ENCODE results near the gene B3GALT5.

DNA sequence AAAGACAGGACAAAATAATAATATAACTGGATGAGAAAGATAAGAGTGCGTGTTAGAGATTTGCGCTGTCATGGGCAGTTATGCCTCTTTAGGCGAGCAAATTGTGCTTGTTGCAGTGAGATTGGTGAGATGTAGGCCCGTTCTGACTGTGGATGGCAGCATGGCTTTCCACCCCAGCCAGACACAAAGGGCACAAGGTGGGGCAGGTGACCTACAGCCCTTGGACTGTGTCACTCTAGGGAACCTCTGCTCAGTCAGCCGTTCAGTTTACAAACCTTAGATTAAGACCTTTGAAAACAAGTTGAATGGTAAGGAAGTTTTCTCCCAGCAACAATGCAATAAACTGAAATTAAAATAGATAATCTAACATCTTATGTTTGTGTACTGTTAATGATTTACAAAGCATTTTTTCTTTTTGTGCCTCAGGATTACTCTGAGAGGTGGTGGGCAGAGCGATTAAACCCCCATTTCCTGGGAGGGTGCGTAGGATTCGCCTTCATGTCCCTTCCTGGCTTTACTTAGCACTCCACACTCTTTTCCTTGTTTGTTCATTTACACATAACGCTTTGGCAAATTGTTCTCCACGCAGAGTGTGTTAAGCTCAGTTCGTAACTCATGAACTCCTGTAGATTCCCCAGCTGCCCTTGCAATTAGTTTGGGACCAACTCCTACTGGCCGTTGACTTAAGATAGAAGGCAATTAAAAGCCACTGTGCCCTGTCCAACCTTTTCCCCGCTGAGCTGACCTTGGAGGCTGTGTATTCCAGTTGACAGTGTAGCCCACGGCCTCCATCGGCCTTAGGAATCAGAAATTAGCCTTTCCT, 74.1 kb downstream of the B3GALT5 start:
- TF ChIP-seq, protein P1, sequence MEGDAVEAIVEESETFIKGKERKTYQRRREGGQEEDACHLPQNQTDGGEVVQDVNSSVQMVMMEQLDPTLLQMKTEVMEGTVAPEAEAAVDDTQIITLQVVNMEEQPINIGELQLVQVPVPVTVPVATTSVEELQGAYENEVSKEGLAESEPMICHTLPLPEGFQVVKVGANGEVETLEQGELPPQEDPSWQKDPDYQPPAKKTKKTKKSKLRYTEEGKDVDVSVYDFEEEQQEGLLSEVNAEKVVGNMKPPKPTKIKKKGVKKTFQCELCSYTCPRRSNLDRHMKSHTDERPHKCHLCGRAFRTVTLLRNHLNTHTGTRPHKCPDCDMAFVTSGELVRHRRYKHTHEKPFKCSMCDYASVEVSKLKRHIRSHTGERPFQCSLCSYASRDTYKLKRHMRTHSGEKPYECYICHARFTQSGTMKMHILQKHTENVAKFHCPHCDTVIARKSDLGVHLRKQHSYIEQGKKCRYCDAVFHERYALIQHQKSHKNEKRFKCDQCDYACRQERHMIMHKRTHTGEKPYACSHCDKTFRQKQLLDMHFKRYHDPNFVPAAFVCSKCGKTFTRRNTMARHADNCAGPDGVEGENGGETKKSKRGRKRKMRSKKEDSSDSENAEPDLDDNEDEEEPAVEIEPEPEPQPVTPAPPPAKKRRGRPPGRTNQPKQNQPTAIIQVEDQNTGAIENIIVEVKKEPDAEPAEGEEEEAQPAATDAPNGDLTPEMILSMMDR (conservative IDR thresholded peaks at IDR 0.05; ENCODE audit: low read depth, low read length): no peak
- TF ChIP-seq, protein P2, sequence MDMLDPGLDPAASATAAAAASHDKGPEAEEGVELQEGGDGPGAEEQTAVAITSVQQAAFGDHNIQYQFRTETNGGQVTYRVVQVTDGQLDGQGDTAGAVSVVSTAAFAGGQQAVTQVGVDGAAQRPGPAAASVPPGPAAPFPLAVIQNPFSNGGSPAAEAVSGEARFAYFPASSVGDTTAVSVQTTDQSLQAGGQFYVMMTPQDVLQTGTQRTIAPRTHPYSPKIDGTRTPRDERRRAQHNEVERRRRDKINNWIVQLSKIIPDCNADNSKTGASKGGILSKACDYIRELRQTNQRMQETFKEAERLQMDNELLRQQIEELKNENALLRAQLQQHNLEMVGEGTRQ (IDR thresholded peaks at IDR 0.05; ENCODE audit: low read depth, low read length): no peak
- TF ChIP-seq RAD21 (IDR thresholded peaks at IDR 0.05; ENCODE audit: low read length) (no peak), POLR2A (IDR thresholded peaks at IDR 0.05; ENCODE audit: low read depth, low read length) (no peak), CEBPB (IDR thresholded peaks at IDR 0.05; ENCODE audit: low read depth, low read length) (no peak), SMC3 (IDR thresholded peaks at IDR 0.05; ENCODE audit: low read depth, low read length) (no peak), FOS (IDR thresholded peaks at IDR 0.05; ENCODE audit: low read depth, low read length) (no peak), MAFK (IDR thresholded peaks at IDR 0.05; ENCODE audit: low read depth, low read length) (no peak), RCOR1 (IDR thresholded peaks at IDR 0.05; ENCODE audit: insufficient replicate concordance, low read length) (no peak), MXI1 (IDR thresholded peaks at IDR 0.05; ENCODE audit: borderline replicate concordance, low read depth, low read length) (no peak), RFX5 (IDR thresholded peaks at IDR 0.05; ENCODE audit: low read depth, low read length) (no peak)
- TF ChIP-seq, protein P3, sequence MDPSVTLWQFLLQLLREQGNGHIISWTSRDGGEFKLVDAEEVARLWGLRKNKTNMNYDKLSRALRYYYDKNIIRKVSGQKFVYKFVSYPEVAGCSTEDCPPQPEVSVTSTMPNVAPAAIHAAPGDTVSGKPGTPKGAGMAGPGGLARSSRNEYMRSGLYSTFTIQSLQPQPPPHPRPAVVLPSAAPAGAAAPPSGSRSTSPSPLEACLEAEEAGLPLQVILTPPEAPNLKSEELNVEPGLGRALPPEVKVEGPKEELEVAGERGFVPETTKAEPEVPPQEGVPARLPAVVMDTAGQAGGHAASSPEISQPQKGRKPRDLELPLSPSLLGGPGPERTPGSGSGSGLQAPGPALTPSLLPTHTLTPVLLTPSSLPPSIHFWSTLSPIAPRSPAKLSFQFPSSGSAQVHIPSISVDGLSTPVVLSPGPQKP (IDR thresholded peaks at IDR 0.05; ENCODE audit: borderline replicate concordance, low read depth, low read length): no peak
